Neural cell (in vitro differentiated cells): ENCODE data around the gene APOBEC3A.

Experiments
- EP300 ChIP-seq: fragments of 450-650 bp; conservative IDR thresholded peaks from 2 replicates; pipeline ENCODE4 v1.6.1; 2014; ENCODE audit warnings: antibody characterized with exemption, mild to moderate bottlenecking, moderate library complexity; ENCODE audit not compliant: poor library complexity, severe bottlenecking
- MXI1 ChIP-seq: fragments of 450-650 bp; conservative IDR thresholded peaks from 2 replicates; pipeline ENCODE4 v1.6.1; 2014; ENCODE audit warnings: antibody characterized with exemption, mild to moderate bottlenecking; ENCODE audit not compliant: poor library complexity, severe bottlenecking
- TF ChIP-seq, protein P1 (sequence below): fragments of 450-650 bp; IDR thresholded peaks from 2 replicates; pipeline ENCODE4 v1.5.1; 2014; ENCODE audit warnings: antibody characterized with exemption, mild to moderate bottlenecking, moderate library complexity; ENCODE audit not compliant: poor library complexity, severe bottlenecking

DNA sequence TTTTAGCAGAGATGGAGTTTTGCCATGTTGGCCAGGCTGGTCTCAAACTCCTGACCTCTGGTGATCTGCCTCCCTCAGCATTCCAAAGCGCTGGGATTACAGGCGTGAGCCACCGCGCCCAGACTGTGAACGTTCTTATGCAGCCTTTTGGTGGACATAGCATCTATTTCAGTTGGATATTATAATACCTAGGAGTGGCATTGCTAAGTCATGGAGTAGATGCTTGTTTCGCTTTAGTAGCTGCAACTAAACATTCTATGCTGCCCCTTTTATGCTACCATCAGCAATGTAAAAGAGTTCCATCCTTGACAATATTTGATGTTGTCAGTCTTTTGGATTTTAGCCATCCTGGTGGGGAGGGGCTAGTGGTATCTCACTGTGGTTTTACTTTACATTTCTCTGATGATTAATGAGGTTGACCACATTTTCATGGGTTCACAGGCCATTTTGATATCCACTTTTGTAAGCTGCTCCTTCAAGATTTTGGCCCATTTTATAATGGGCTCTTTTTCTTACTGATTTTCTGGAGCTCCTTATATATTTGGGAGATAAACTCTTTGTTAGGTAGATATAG, 16.5 kb upstream of the APOBEC3A start:
- TF ChIP-seq EP300 (no peak), MXI1 (no peak)
- TF ChIP-seq, protein P1, sequence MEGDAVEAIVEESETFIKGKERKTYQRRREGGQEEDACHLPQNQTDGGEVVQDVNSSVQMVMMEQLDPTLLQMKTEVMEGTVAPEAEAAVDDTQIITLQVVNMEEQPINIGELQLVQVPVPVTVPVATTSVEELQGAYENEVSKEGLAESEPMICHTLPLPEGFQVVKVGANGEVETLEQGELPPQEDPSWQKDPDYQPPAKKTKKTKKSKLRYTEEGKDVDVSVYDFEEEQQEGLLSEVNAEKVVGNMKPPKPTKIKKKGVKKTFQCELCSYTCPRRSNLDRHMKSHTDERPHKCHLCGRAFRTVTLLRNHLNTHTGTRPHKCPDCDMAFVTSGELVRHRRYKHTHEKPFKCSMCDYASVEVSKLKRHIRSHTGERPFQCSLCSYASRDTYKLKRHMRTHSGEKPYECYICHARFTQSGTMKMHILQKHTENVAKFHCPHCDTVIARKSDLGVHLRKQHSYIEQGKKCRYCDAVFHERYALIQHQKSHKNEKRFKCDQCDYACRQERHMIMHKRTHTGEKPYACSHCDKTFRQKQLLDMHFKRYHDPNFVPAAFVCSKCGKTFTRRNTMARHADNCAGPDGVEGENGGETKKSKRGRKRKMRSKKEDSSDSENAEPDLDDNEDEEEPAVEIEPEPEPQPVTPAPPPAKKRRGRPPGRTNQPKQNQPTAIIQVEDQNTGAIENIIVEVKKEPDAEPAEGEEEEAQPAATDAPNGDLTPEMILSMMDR = no peak
